HG02798 (cell line): ENCODE measurements around the gene KISS1R.

Source experiments
- ATAC-seq: cut with Tn5 transposase; IDR thresholded peaks from one replicate; pipeline ENCODE4 v1.9.1; 2021; ENCODE audit warnings: mild to moderate bottlenecking; ENCODE audit not compliant: unreplicated experiment, poor library complexity

Gene KISS1R

GRCh38 chr19:964761-965694 is 47.9 kb downstream of the KISS1R start:
- no peak for ATAC-seq

GRCh38 chr19:966485-967088 is 49.5 kb downstream of the KISS1R start:
- ATAC-seq: no peak
